ENCODE results near the gene CYP8B1.

GRCh38 chr3:42853739-42854302 lies 21.9 kb downstream of the CYP8B1 start:
- TF ChIP-seq POLR2A (IDR thresholded peaks at IDR 0.05; ENCODE audit: low read length) (no peak), GATA1 (IDR thresholded peaks at IDR 0.05; ENCODE audit: low read depth, low read length) (no peak)
